GM19240 (cell line): ENCODE data around the gene DSCAML1.

Source experiments
- DNase-seq: peaks from one replicate; pipeline ENCODE4 v3.0.0; 2011; ENCODE audit warnings: low spot score; ENCODE audit not compliant: insufficient read length

Gene DSCAML1

GRCh38 chr11:117761993-117762392 lies 35.0 kb downstream of the DSCAML1 start:
- DNase-seq, result no peak

- no peak for DNase-seq
These were observed 37.7 kb downstream of the DSCAML1 start for GRCh38 chr11:117759305-117759704.

DNA sequence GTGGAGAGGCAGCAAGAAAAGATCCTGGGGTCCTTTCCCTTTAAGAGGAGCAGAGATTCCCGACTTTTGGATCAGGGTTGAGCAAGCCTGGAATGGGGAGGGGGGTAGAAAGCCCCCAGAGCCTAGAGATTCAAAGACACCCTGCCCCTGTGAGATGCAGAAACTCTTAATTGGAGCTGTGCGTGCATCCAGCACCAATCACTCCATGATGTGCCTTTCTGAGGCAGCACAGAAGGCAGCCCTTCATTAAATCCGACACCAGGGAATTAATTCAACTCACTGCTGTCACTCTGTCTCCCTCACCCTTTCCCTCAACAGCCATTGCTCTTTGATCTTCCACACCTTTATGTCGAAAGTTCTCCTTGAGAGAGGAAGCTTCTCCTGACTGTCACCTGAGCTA lies 43.0 kb downstream of the DSCAML1 start:
- DNase-seq, result no peak

- no peak for DNase-seq
These were observed 44.2 kb downstream of the DSCAML1 start for GRCh38 chr11:117752721-117753237.

- DNase-seq, result no peak
These were observed 44.9 kb downstream of the DSCAML1 start for GRCh38 chr11:117752071-117752470.

DNA sequence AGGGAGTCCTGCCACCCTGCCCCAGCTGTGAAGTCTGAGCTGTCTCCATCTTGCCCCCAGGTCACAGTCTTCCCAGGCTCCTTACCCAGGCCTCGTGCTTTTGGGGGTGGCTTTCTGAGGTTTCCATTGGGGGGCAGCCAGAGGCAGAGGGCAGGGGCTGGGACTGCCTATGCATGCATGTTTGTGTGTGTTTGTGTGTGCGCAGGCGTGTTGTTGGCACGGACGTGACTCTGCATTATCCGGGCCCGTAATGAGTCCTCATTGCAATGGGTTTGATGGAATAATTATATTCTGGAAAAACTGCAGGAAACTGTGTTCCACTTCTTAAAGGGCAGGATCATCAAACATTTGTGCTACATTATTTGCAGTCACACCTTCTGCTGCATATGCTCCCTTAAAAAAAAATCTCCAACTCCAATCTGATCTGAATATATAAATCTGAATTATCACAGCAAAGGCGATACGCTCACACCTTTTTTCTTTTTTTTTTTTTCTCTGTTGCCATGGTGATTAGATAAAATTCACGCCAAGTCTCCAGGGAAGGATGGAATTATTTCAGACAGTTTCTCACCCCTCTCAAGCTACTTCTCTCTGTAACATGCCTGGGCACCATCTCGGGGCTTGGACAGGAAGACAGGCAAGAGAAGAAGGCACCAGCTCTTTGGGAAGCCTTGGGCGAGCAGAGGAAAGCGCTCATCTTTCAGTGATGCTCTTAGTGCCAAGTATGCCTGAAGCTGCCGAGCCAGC lies 45.9 kb downstream of the DSCAML1 start:
- DNase-seq, result no peak

DNA sequence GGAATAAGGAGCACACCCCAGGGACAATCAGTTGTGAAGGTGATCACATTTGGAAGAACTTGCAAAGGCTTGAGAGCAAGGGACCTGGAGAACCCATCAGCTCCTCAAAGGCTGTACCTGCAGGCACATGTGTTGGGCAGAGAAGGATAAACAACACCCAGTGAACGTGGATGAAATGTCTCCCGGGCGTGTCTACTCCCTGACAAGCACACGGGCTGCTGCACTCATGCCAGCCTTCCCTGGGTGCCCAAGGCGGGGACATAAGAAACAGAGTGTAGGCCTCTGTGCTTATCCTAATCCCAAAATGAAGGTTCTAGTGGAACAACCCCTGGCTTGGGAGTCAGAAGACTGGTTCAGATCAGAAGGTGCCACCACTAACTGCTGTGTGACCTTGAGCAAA lies 46.7 kb downstream of the DSCAML1 start:
- no peak for DNase-seq

GRCh38 chr11:117749541-117749910 lies 47.5 kb downstream of the DSCAML1 start:
- DNase-seq, result no peak

GRCh38 chr11:117748771-117749540 lies 48.1 kb downstream of the DSCAML1 start:
- no peak for DNase-seq

GRCh38 chr11:117747892-117748291 lies 49.1 kb downstream of the DSCAML1 start:
- DNase-seq, result no peak

GRCh38 chr11:117745346-117745745 lies 51.7 kb downstream of the DSCAML1 start:
- no peak for DNase-seq

GRCh38 chr11:117744471-117745150 lies 52.4 kb downstream of the DSCAML1 start:
- DNase-seq, result no peak

DNA sequence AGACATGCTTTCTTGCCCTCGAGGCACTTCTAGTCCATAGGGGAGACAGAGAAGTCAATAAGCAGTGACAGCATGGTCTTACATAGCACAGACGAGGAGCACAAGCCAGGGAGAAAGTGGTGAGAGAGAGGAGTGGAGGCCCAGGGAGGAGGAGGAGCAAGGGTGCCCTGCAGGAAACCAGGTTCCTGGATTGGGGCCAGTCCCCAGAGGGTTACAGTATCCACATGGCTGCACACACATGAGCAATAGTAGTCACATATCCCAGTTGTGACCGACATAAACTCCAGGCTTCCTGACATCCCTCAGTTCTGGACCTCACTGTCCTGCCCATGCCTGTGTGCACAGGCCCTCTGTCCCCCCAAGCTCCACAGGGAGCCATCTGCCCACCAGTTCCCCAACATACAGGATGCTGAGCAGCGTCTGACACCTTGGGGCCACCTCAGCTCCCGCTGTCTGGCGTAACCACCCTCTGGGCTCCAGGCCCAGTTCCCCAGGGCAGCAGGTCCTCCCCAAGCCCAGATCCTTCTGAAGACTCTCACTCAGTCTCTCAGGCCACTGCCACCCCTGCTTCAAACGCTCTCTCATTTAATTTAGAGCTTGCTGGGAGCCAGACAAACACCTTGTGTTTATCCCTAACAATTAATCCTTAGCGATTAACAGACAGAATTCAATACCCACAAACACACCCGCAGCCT lies 53.7 kb downstream of the DSCAML1 start:
- no peak for DNase-seq

GRCh38 chr11:117738246-117738957 lies 58.6 kb downstream of the DSCAML1 start:
- no peak for DNase-seq

GRCh38 chr11:117735350-117735977 lies 61.6 kb downstream of the DSCAML1 start:
- no peak for DNase-seq

DNA sequence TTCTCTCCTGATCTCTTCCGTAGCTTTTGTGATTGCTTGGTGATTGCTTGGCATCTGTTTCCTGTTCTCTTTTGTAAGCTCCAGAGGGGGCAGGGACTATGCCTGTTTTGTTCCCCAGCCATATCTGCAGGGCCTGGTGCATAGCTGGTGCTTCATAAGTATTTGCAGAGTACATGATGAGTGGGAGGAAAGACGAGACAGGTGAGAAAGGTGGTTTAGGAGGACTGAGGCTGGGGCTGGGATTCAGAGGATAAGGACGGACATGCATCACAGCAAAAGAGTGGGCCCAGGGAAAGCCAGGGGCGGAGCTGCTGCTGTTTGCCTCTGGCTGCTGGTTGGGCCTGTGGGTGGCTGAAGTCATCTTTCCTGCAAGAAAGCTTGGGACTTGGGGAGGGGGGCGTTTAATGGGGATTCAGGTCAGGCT lies 62.4 kb downstream of the DSCAML1 start:
- no peak for DNase-seq

GRCh38 chr11:117733316-117733715 lies 63.7 kb downstream of the DSCAML1 start:
- no peak for DNase-seq

DNA sequence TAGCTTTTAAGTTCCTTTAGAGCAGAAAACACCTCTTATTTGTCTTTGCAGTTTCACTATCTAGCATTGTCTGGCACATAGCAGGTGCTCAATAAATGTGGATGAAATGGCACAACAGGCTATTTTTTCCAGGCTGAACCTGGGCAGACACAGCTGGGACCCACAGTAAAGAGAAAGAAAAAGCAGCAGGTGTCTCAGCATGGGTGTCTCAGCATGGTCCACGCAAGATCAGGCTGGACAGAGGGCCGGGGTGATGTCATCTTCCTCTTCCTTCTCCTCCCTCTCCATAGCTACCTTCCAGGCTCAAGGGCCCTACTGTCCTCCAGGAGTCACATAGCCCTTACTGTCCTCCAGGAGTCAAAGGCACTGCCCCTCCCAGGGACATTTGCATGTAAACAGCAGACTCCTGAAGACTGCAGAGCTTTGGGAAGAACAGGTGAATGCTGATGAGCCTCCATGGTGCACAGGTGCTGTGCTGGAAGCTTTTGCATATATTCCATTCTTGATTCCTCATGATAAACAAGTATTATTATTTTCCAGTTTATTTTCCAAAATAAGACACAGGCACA lies 65.2 kb downstream of the DSCAML1 start:
- DNase-seq, result no peak

DNA sequence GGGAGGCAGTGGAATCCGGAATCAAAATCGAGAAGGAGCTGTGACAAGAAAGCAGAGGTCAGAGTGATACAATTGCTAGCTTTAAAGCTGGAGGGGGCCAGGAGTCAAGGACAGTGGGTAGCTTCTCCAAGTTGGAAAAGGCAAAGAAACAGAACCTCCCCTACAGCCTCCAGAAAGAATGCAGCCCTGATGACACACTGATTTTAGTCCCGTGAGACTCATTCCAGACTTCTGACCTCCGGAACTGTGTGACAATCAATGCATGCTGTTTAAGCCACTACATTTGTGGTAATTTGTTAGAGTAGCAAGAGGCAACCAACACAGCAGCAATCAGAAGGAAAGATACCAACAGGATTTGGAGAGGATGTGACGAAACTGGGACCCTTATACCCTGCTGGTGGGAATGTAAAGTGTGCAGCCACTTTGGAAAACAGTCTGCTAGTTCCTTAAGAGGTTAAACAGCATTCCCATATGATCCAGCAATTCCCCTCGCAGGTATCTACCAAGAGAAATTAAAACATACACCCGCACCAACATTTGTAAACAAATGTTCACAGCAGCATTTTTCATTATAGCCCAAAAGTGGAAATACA lies 66.7 kb downstream of the DSCAML1 start:
- DNase-seq, result no peak
